H1 (cell line): ENCODE data around the gene HAVCR2. TPM values are rescaled to one million over a fixed set of nuclear protein-coding genes. Genes with fewer than 3 reads are reported as not detected.

Experiments
- CTCF ChIA-PET: fragments of 300-600 bp; sonication (Branson Sonifier 250); formaldehyde crosslinking; loops from one replicate; lab custom pipeline; 2021; ENCODE audit not compliant: partially characterized antibody; lab: Charles Lee
- POLR2A ChIA-PET: fragments of 300-600 bp; sonication (Branson Sonifier 250); formaldehyde crosslinking; loops from one replicate; lab custom pipeline; 2021; ENCODE audit warnings: inconsistent platforms; ENCODE audit not compliant: partially characterized antibody; lab: Charles Lee
- DNase-seq, 2 experiments: peaks; one replicate each; pipeline versions ENCODE4 v3.0.0 to v3.0.0-alpha.2; 2010 to 2022; ENCODE audit warnings: low spot score in 2 of 2, low read depth in 1 of 2, mixed read lengths in 1 of 2
- FAIRE-seq: peaks from 2 replicates; lab custom pipeline; 2011; peaks lifted over from hg19 to GRCh38; lab: Jason Lieb, UNC
- H2AFZ ChIP-seq: 2 replicates; pipeline ENCODE4 v1.8.1; 2012; ENCODE audit warnings: low read length, inconsistent platforms
- H2AK5ac ChIP-seq: 2 replicates; pipeline ENCODE4 v1.6.1; 2013; ENCODE audit warnings: low read depth, low read length
- H2BK120ac ChIP-seq: replicated peaks from 2 replicates; pipeline ENCODE3; 2013; ENCODE audit warnings: low read depth, low read length, inconsistent platforms
- H2BK12ac ChIP-seq: 2 replicates; pipeline ENCODE4 v1.6.1; 2013; ENCODE audit warnings: low read depth, low read length
- H2BK15ac ChIP-seq: 2 replicates; pipeline ENCODE4 v1.6.1; 2013; ENCODE audit warnings: low read length
- H2BK20ac ChIP-seq: 2 replicates; pipeline ENCODE4 v1.6.1; 2013; ENCODE audit warnings: low read length
- H2BK5ac ChIP-seq: 2 replicates; pipeline ENCODE4 v1.6.1; 2013; ENCODE audit warnings: low read depth, low read length
- H3K14ac ChIP-seq: 2 replicates; pipeline ENCODE4 v1.6.1; 2013; ENCODE audit warnings: inconsistent platforms; ENCODE audit not compliant: insufficient read length
- H3K18ac ChIP-seq: 2 replicates; pipeline ENCODE4 v1.6.1; 2013; ENCODE audit warnings: low read length; ENCODE audit errors: extremely low read depth
- H3K23ac ChIP-seq: 2 replicates; pipeline ENCODE4 v1.6.1; 2013; ENCODE audit warnings: inconsistent platforms; ENCODE audit not compliant: insufficient read length
- H3K23me2 ChIP-seq: 2 replicates; pipeline ENCODE4 v1.6.1; 2013; ENCODE audit warnings: low read depth, low read length
- H3K27ac ChIP-seq: 2 replicates; pipeline ENCODE4 v1.6.1; 2011; ENCODE audit warnings: low read depth, low read length, inconsistent platforms
- H3K27me3 ChIP-seq, 4 experiments: replicated peaks in 1 of 4; 1 replicate in 1 of 4; 2 replicates in 3 of 4; pipeline versions ENCODE4 v1.6.1 to v1.8.1; 2011 to 2013; ENCODE audit warnings: low read length in 3 of 4, mild to moderate bottlenecking in 3 of 4, inconsistent platforms in 2 of 4, mixed read lengths in 2 of 4, moderate library complexity in 1 of 4; ENCODE audit not compliant: control insufficient read depth in 3 of 4, insufficient read depth in 3 of 4; ENCODE audit errors: extremely low read depth in 1 of 4
- H3K36me3 ChIP-seq, 4 experiments: 2 replicates each; pipeline versions ENCODE4 v1.6.1 to v1.8.1; 2011 to 2013; ENCODE audit warnings: mild to moderate bottlenecking in 4 of 4, low read length in 3 of 4, moderate library complexity in 2 of 4, control low read depth in 1 of 4, inconsistent platforms in 1 of 4; ENCODE audit not compliant: insufficient read depth in 4 of 4, control insufficient read depth in 2 of 4
- H3K4ac ChIP-seq: replicated peaks from 2 replicates; pipeline ENCODE3; 2013; ENCODE audit warnings: low read length, low read depth, mixed read lengths, inconsistent platforms; ENCODE audit not compliant: insufficient read length
- H3K4me1 ChIP-seq, 4 experiments: replicated peaks in 1 of 4; 1 replicate in 1 of 4; 2 replicates in 3 of 4; pipeline versions ENCODE4 v1.6.1 to v1.8.1; 2011 to 2013; ENCODE audit warnings: low read length in 3 of 4, inconsistent platforms in 2 of 4, mixed read lengths in 1 of 4; ENCODE audit not compliant: insufficient read depth in 4 of 4, control insufficient read depth in 3 of 4
- H3K4me2 ChIP-seq, 2 experiments: 2 replicates each; pipeline versions ENCODE4 v1.6.1 to v1.8.1; 2011 to 2013; ENCODE audit warnings: low read depth in 2 of 2, low read length in 2 of 2, control low read depth in 1 of 2, inconsistent platforms in 1 of 2, mild to moderate bottlenecking in 1 of 2; ENCODE audit not compliant: insufficient read depth in 1 of 2
- H3K4me3 ChIP-seq, 4 experiments: fragments of 200-600, 300-600 bp in 1 of 4; sonication (generic), shearing (Covaris generic), sonication (Bioruptor Twin) in 1 of 4; 2 replicates each; pipeline versions ENCODE4 v1.5.1 to v1.8.1; 2011 to 2016; ENCODE audit warnings: low read length in 4 of 4, low read depth in 3 of 4, control low read depth in 2 of 4, inconsistent platforms in 2 of 4, mild to moderate bottlenecking in 2 of 4, mixed read lengths in 1 of 4, moderate library complexity in 1 of 4; ENCODE audit not compliant: insufficient read depth in 2 of 4; ENCODE audit errors: extremely low read depth in 1 of 4
- H3K56ac ChIP-seq: replicated peaks from 2 replicates; pipeline ENCODE3; 2013; ENCODE audit warnings: low read depth, mild to moderate bottlenecking, mixed read lengths, low read length, inconsistent platforms; ENCODE audit not compliant: insufficient read length
- H3K79me1 ChIP-seq: 2 replicates; pipeline ENCODE4 v1.6.1; 2013; ENCODE audit warnings: low read depth, low read length, control low read depth
- H3K79me2 ChIP-seq, 2 experiments: 2 replicates each; pipeline versions ENCODE4 v1.6.1 to v1.8.1; 2012 to 2013; ENCODE audit warnings: low read length in 2 of 2, mild to moderate bottlenecking in 2 of 2, inconsistent platforms in 1 of 2; ENCODE audit not compliant: insufficient read depth in 2 of 2, control insufficient read depth in 1 of 2
- H3K9ac ChIP-seq, 4 experiments: replicated peaks in 1 of 4; 1 replicate in 1 of 4; 2 replicates in 3 of 4; pipeline versions ENCODE4 v1.6.1 to v1.8.1; 2011 to 2013; ENCODE audit warnings: low read depth in 3 of 4, low read length in 3 of 4, control low read depth in 2 of 4, mild to moderate bottlenecking in 2 of 4, moderate library complexity in 2 of 4, inconsistent platforms in 1 of 4; ENCODE audit errors: extremely low read depth in 1 of 4
- H3K9me3 ChIP-seq, 2 experiments: 2 replicates each; pipeline versions ENCODE4 v1.6.1 to v1.8.1; 2012 to 2013; ENCODE audit warnings: mild to moderate bottlenecking in 2 of 2, moderate library complexity in 2 of 2, control low read depth in 1 of 2, inconsistent platforms in 1 of 2, low read depth in 1 of 2, low read length in 1 of 2, mixed read lengths in 1 of 2; ENCODE audit not compliant: insufficient read depth in 2 of 2
- H4K20me1 ChIP-seq, 2 experiments: replicated peaks in 1 of 2; 2 replicates each; pipeline versions ENCODE3 to v1.8.1; 2011 to 2013; ENCODE audit warnings: inconsistent platforms in 2 of 2, low read length in 2 of 2, mild to moderate bottlenecking in 1 of 2; ENCODE audit not compliant: insufficient read depth in 2 of 2, control insufficient read depth in 1 of 2
- H4K5ac ChIP-seq: 2 replicates; pipeline ENCODE4 v1.6.1; 2013; ENCODE audit warnings: low read length, low read depth, mixed read lengths, inconsistent platforms; ENCODE audit not compliant: insufficient read length
- H4K8ac ChIP-seq: 2 replicates; pipeline ENCODE4 v1.8.0; 2013; ENCODE audit warnings: mild to moderate bottlenecking, moderate library complexity, low read length, inconsistent platforms; ENCODE audit not compliant: insufficient read depth; ENCODE audit errors: extremely low read depth
- H4K91ac ChIP-seq: replicated peaks from 2 replicates; pipeline ENCODE3; 2013; ENCODE audit warnings: low read length, mixed read lengths, inconsistent platforms; ENCODE audit not compliant: insufficient read length
- BACH1 ChIP-seq: IDR thresholded peaks from 2 replicates; pipeline ENCODE4 v1.6.1; 2012; ENCODE audit warnings: low read length, improper control_type of control experiment
- BCL11A ChIP-seq, 2 experiments: IDR thresholded peaks; one replicate each; pipeline ENCODE4 v1.6.1; 2011; ENCODE audit warnings: low read depth in 2 of 2, low read length in 2 of 2, mild to moderate bottlenecking in 2 of 2
- CBX5 ChIP-seq: fragments of 300-800, 300-1000 bp; sonication (generic); IDR thresholded peaks from 2 replicates; pipeline ENCODE4 v1.7.1; 2016; ENCODE audit warnings: antibody characterized with exemption, low read length, low read depth
- CBX8 ChIP-seq: fragments of 300-800, 300-1000 bp; sonication (generic); IDR thresholded peaks from 2 replicates; pipeline ENCODE4 v1.7.1; 2016; ENCODE audit warnings: low read depth, low read length, borderline replicate concordance
- CHD1 ChIP-seq: IDR thresholded peaks from 2 replicates; pipeline ENCODE4 v1.6.1; 2012; ENCODE audit warnings: low read depth, low read length, improper control_type of control experiment
- EP300 ChIP-seq, 2 experiments: IDR thresholded peaks; 1 replicate in 1 of 2; 2 replicates in 1 of 2; pipeline ENCODE4 v1.6.1; 2011 to 2012; ENCODE audit warnings: low read depth in 2 of 2, low read length in 2 of 2, mild to moderate bottlenecking in 2 of 2, borderline replicate concordance in 1 of 2, inconsistent platforms in 1 of 2, moderate library complexity in 1 of 2
- HDAC6 ChIP-seq: IDR thresholded peaks from one replicate; pipeline ENCODE4 v1.7.1; 2012; ENCODE audit warnings: low read depth, mild to moderate bottlenecking, inconsistent platforms, low read length, moderate library complexity
- KDM4A ChIP-seq: IDR thresholded peaks from one replicate; pipeline ENCODE4 v1.7.1; 2012; ENCODE audit warnings: low read depth, mild to moderate bottlenecking, moderate library complexity, low read length, inconsistent platforms; ENCODE audit not compliant: severe bottlenecking
- KDM5A ChIP-seq: fragments of 200-600 bp; IDR thresholded peaks from 2 replicates; pipeline ENCODE4 v1.7.1; 2012; ENCODE audit warnings: mild to moderate bottlenecking, low read length, inconsistent platforms, mixed read lengths
- NANOG ChIP-seq: IDR thresholded peaks from 2 replicates; pipeline ENCODE4 v1.6.1; 2011; ENCODE audit warnings: low read length, low read depth, mild to moderate bottlenecking, inconsistent platforms; ENCODE audit not compliant: insufficient read depth, poor library complexity, severe bottlenecking
- PHF8 ChIP-seq: fragments of 200-600 bp; sonication (generic); conservative IDR thresholded peaks from 2 replicates; pipeline ENCODE4 v1.7.1; 2012; ENCODE audit warnings: low read depth, mild to moderate bottlenecking, inconsistent platforms, low read length, moderate library complexity
- WGBS, 2 experiments: shearing (Covaris generic) in 1 of 2; methylation state at CpG; one replicate each; pipeline versions ENCODE4 v1.1.6 to v1.1.7; 2013 to 2015; ENCODE audit warnings: low lambda C conversion rate in 2 of 2, mixed read lengths in 2 of 2, inconsistent platforms in 1 of 2, low coverage in 1 of 2, missing lambda C conversion rate in 1 of 2; ENCODE audit not compliant: insufficient replicate concordance in 2 of 2, insufficient coverage in 1 of 2, insufficient read length in 1 of 2; ENCODE audit errors: extremely low coverage in 1 of 2, missing lambda C conversion rate in 1 of 2; 5-methylcytosine and 5-hydroxymethylcytosine counted together
- polyA plus RNA-seq, 7 experiments: library from polyadenylated mRNA; depleted of rRNA in 3 of 7; stranded (reverse) in 5 of 7; unstranded in 2 of 7; fragments of >200 nt in 5 of 7; fragments of 200-250 nt in 2 of 7; gene quantifications; 1 replicate in 5 of 7; 2 replicates in 1 of 7; 4 replicates in 1 of 7; pipeline versions ENCODE4 v1.2.1 to v1.2.3, GENCODE V29; 2011 to 2013; ENCODE audit warnings: missing spikeins in 2 of 7, mixed read lengths in 2 of 7
- total RNA-seq: library from RNA; stranded (reverse); fragmentation: NEBNext Ultra II Directional; extraction: Animal tissue kit (Norgen Biotek cat#: 25700); gene quantifications from 2 replicates; pipeline ENCODE4 v1.2.1, GENCODE V29; 2021
- TF ChIP-seq, protein P1 (sequence below): IDR thresholded peaks from 2 replicates; pipeline ENCODE4 v1.6.1; 2012; ENCODE audit warnings: low read length, inconsistent platforms

Gene HAVCR2
- total and polyA plus RNA-seq, 2 of the 8 experiments (the other 6 are each of a cell fraction or from before 2014, with no cell fraction given) = 0.03 TPM; not detected in 1

DNA sequence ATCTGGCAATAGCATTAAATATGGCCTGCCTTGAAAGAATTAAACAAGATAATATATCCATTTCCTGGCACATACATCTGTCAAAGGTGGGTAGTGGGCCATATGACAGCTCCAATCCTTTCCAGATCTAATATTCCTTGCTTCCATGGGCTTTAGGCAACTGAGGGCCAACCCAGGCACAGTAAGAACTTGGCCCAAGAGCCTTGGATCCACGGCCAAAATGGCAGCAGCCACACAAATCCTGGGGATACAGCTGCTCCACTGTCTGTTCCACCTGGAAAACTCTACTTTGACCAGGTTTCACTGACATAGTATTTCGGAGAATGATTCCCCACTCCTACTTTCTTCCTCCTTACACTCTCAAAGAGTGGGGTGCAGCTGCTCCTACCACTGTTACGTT, 63.2 kb downstream of the HAVCR2 start:
- POLR2A ChIA-PET = no interaction called here
- 96% methylated on average over 3 of the region's 3 CpGs; no CpG with 5 or more reads in 1 of the 2 experiments for whole genome bisulfite sequencing, 2 experiments
- no peak for FAIRE-seq
- TF ChIP-seq CBX5 (no peak), CBX8 (no peak), CHD1 (no peak), EP300 (IDR thresholded peaks at IDR 0.05; ENCODE audit: borderline replicate concordance in 1 of 2, low read depth in 2 of 2, low read length in 2 of 2) (no peak), BCL11A (IDR thresholded peaks at IDR 0.05; ENCODE audit: low read depth in 2 of 2, low read length in 2 of 2) (no peak), BACH1 (no peak), KDM5A (no peak), PHF8 (no peak), NANOG (no peak), HDAC6 (no peak), KDM4A (no peak)
- TF ChIP-seq, protein P1, sequence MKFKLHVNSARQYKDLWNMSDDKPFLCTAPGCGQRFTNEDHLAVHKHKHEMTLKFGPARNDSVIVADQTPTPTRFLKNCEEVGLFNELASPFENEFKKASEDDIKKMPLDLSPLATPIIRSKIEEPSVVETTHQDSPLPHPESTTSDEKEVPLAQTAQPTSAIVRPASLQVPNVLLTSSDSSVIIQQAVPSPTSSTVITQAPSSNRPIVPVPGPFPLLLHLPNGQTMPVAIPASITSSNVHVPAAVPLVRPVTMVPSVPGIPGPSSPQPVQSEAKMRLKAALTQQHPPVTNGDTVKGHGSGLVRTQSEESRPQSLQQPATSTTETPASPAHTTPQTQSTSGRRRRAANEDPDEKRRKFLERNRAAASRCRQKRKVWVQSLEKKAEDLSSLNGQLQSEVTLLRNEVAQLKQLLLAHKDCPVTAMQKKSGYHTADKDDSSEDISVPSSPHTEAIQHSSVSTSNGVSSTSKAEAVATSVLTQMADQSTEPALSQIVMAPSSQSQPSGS = no peak

More for the DNA sequence above, 63.2 kb downstream of the HAVCR2 start:
- Histone ChIP-seq H2BK120ac (no peak overlapping the region), H4K20me1 (no peaks in the 10 kb centered on the region), H3K4me2 (no peak overlapping the region), H2BK15ac (no peak overlapping the region), H3K27me3 (no peaks in the 10 kb centered on the region), H3K18ac (no peak overlapping the region), H3K79me1 (no peaks in the 10 kb centered on the region), H3K56ac (no peak overlapping the region), H2AK5ac (no peak overlapping the region), H3K27ac (no peak overlapping the region), H3K4me3 (no peak overlapping the region), H2BK12ac (peak overlapping the region; percentile 31; the same call in 1 of the 2 replicates), H3K79me2 (no peaks in the 10 kb centered on the region), H3K23me2 (no peaks in the 10 kb centered on the region), H2AFZ (no peak overlapping the region; the same call in 1 of the 2 replicates), H3K23ac (no peak overlapping the region), H3K14ac (no peak overlapping the region), H2BK20ac (no peak overlapping the region), H3K9me3 (no peaks in the 10 kb centered on the region), H4K5ac (no peak overlapping the region), H4K91ac (no peak overlapping the region), H3K36me3 (no peaks in the 10 kb centered on the region), H3K4ac (no peak overlapping the region), H4K8ac (no peak overlapping the region), H2BK5ac (no peak overlapping the region), H3K4me1 (peaks cover 0 to 8% (median 1%) of the 10 kb centered on the region in 4 experiments; a peak in 3 of 7 replicates), H3K9ac (no peak overlapping the region)
- CTCF ChIA-PET = interaction anchor here (0.6 to 1.8 kb wide), 3 partner anchors 10 to 954 kb away, joined by 3 to 5 read pairs (median 3); no protein-coding TSS in a partner anchor
- no peak for DNase-seq
